CD4-positive, alpha-beta T cell treated with Interleukin-4 for 1 hour (primary cell): ENCODE results near the gene DMRT1.
"Not testable (repeated sequence)": the region's sequence is repeated elsewhere in the genome, so short reads cannot be mapped to it uniquely, and the experiment has no call there.

ENCODE experiments used
- DNase-seq, 2 donors: peaks; one replicate each; pipeline ENCODE4 v3.0.0-alpha.2; 2020 to 2022

The DMRT1 gene

GRCh38 chr9:972501-973294 lies 131.2 kb downstream of the DMRT1 start:
- DNase-seq: no peak

DNA sequence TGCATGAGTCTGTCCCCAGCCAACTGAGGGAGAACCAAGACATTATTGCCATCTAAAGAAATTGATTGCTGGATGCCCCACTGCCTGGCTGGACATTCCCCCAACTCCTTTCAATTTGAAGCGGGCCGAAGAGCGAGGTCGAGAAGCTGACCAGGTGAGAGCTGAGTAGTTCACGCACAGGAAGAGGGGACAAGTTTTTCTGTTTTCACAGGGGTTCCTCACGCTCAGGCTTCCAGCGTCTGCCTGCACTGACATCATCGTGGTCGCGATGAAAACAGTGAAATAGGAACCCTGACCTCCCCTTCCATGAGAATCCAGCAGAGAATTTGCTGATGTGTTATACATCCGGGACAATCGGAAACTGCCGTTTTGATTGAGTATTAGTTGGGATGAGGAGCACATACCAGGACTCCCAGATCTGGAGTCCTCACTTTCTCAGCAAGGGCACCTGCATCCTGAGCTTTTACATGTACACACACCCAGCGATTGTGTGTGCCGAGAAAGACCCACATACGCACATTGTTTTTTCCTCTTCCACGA lies 131.9 kb downstream of the DMRT1 start:
- no peak for DNase-seq

GRCh38 chr9:974031-974995 lies 132.8 kb downstream of the DMRT1 start:
- DNase-seq: no peak

DNA sequence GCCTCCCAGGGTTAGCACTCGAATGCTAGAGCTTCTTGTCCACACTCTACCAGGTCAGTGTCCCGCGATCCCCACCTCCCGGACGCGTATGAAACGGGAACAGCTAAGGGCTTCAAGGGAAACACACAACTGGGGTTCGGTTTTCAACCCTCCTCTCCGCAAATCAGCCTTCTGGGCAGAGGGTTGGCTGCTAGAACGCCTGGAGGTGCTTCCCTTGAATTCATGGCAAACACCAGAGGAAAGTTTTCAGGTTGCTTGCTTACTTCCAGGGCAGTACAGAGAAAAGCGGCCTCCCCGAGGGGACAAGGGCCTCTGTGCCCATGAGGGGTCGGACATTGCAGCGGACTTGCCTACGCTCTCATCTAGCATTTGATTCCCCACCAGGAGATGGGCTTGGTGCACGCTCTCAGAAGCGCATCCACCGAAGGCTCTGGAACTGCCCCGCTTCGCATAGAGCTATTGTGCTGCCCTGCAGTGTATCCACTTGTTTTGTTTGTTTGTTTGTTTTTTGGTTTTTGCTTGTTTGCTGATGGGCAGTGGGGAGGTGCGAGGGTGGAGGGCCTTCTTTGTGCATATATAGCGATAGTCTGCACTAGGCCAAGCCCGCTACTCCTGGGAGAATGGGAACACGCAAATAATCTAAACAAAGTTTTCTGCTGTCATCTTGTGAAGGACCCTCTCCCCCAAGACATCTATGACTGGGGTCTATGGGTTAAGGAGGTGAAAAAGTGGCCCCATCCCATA lies 133.7 kb downstream of the DMRT1 start:
- no peak for DNase-seq

GRCh38 chr9:975740-976257 lies 134.3 kb downstream of the DMRT1 start:
- no peak for DNase-seq

DNA sequence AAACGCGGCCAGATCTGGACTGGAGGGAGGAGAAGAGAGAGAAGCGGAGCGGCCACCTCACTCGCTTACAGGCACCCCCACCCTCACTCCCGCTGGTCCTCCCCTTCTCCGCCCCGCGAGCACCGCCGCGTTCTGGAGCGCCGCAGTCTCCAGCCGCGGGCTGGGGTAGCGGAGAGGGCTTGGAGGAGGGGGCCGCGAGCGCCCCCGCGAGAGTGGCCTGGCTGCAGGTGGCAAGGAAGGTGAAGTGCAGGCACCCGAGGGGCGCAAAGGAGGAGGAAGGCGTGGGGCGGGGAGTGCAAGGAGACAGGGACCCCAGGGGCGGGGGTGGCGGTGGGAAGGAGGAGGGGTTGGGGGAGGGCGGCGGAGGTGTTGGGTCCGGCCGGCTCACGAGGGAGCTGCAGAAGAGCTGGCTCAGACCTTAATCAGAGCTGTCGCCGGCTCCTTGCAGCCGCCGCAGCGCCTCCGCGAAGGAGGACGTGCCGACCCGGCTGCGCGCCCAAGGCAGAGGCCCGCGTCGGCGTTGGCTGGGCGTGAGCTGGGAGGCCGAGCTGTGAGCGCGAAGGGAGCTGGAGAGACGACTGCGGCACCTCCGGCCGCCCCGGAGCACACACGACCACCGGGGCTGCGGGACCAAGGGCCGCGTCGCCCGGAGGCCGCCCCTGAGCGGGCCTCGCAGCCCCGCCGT lies 134.9 kb downstream of the DMRT1 start, which contains the start of gene DMRT3:
TSS of gene DMRT3 (plus strand) at position 398 of the 685 bp plus-strand sequence. CDS start 347 bp downstream, outside the sequence.
- DNase-seq: no peak

DNA sequence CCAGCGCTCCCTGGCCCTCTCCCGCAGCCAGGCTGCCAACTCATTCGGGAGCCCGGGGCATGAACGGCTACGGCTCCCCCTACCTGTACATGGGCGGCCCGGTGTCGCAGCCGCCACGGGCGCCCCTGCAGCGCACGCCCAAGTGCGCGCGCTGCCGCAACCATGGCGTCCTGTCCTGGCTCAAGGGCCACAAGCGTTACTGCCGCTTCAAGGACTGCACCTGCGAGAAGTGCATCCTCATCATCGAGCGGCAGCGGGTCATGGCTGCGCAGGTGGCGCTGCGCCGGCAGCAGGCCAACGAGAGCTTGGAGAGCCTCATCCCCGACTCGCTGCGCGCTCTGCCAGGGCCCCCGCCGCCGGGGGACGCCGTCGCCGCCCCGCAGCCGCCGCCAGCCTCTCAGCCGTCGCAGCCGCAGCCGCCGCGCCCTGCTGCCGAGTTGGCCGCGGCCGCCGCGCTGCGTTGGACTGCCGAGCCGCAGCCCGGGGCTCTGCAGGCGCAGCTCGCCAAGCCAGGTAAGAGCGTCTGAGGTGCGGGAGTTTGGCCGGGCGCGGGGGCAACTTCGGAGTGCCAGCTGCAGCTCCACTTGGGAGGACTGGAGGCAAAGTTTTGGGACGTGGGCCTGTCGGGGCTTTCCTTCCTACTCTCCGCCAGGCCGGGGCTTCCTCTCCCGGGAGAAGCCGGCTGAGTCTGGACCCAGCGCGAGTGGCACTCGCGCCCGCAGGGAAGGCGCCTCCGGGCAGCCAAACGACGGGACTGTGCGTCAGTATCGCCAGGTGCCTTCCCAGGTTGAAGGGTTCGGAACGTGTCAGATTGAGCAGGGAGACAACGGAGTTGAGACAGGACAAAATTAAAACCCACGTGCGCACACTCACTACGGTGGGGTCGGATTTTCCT lies 135.7 kb downstream of the DMRT1 start:
- no peak for DNase-seq

- no peak for DNase-seq
Measured at GRCh38 chr9:977838-978830, 136.6 kb downstream of the DMRT1 start.

DNA sequence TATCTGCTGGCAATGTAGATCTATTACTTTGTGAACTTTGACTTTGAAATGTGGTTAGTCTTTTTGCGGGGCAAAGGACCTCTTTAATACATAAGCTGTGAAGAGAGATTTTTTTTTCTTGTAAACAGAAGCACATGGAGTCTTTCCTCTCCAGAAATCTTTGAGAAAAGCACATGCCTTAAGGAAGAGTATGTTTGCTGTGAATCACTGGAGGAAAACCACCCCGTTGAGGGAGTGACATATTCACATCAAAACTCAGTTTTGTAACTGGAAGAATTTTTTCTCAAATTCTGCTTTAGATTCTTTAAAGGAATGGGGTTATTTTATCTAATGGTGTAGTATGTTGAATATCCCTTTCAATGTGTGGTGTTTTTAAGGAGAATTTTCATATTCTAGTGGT lies 138.5 kb downstream of the DMRT1 start:
- no peak for DNase-seq

- DNase-seq: no peak
Measured at GRCh38 chr9:980640-981039, 139.1 kb downstream of the DMRT1 start.

- DNase-seq: no peak
Measured at GRCh38 chr9:981491-981898, 140.0 kb downstream of the DMRT1 start.

GRCh38 chr9:982394-983230 lies 141.1 kb downstream of the DMRT1 start:
- no peak for DNase-seq

DNA sequence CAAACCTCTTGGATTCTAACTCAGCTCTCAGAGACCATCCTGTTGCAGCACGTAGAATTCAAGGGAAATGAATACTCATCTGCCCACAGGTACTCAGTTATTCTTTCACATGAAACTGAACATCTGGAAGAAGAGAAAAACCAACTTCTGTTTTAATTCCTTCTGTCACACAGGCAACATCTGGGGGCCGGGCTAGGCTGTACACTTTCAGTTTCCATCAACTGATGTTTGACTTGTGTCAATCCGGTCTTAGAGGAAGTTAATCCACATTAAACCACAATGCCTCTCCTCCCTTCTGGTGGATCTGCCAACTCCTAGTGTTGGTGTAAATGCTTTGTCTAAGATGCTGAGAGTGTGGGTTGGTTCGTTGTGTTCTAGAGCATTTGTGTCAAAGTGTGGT lies 152.5 kb downstream of the DMRT1 start:
- no peak for DNase-seq

DNA sequence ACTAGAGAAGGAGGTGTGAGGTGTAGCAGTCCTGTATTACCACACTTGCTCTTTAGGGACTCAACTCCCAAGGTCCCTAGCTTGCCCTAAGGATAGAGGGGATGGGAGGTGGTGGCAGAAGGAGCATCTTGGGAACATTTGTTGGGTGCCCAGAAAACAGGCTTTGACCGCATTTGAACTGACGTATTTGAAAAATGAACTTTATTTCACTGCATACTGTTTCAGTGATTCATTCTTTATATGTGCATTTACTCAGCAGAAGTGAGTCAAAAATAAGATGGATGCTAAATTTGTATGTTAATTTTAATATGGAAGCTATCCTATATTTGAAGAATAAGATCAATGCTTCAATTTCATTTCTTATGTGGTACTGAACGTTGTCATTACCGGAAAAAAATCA lies 153.7 kb downstream of the DMRT1 start:
- no peak for DNase-seq

- DNase-seq: no peak
Measured at GRCh38 chr9:995781-996180, 154.3 kb downstream of the DMRT1 start.

- not testable (repeated sequence) for DNase-seq
Measured at GRCh38 chr9:998299-999110, 157.0 kb downstream of the DMRT1 start.

DNA sequence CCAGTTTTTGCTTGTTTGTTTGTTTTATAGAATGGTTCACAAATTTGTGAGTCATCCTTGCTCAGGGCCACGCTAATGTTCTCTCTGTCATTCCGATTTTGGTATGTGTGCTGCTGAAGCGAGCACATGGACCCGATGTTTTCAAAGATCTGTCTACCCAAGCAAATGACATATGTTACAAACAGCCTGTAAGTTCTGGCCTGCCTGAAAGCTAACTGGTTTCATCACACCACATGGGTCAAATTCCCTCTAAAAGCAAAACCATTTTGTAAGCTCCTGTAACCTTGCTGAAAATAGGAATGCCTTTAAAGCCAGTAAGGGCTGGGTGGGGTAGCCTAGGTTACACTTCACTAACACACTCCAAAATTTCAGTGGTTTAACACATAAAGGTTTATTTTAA lies 160.3 kb downstream of the DMRT1 start:
- no peak for DNase-seq

DNA sequence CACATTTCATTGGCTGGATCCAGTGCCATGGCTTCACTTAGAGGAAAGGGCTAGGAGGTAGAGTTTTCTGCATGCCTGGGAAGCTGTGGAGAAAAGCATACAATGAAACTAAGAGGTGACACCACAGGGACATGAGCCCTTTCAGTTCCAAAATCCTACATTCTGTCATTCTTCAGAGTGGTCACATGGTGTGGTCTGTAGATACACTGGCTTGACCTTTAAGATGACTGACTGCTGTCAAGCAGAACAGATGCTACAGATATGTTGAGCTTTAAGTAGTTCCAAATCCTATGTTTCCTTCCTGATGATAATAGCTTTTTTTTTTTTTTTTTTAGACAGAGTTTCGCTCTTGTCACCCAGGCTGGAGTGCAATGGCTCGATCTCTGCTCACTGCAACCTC lies 161.2 kb downstream of the DMRT1 start:
- no peak for DNase-seq
